ENCODE data around the gene MECP2.

DNA sequence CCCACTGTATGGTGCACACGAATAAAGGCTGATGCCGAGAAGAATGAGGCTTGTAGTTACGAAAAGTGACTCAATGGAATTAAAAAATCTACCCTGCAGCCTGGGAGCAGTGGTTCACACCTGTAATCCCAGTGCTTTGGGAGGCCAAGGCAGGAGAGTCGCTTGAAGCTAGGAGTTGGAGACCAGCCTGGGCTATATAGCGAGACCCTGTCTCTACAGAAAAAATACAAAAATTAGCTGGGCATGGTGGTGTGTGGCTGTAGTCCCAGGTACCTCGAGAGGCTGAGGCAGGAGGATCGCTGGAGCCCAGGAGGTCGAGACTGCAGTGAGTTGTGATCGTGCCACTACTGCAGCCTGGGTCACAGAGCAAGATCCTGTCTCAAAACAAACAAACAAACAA, 34.8 kb upstream of the MECP2 start:
- TF ChIP-seq, protein P1, sequence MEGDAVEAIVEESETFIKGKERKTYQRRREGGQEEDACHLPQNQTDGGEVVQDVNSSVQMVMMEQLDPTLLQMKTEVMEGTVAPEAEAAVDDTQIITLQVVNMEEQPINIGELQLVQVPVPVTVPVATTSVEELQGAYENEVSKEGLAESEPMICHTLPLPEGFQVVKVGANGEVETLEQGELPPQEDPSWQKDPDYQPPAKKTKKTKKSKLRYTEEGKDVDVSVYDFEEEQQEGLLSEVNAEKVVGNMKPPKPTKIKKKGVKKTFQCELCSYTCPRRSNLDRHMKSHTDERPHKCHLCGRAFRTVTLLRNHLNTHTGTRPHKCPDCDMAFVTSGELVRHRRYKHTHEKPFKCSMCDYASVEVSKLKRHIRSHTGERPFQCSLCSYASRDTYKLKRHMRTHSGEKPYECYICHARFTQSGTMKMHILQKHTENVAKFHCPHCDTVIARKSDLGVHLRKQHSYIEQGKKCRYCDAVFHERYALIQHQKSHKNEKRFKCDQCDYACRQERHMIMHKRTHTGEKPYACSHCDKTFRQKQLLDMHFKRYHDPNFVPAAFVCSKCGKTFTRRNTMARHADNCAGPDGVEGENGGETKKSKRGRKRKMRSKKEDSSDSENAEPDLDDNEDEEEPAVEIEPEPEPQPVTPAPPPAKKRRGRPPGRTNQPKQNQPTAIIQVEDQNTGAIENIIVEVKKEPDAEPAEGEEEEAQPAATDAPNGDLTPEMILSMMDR (IDR thresholded peaks at IDR 0.05): no peak
- TF ChIP-seq POLR2A (IDR thresholded peaks at IDR 0.05): no peak

Measured in lower leg skin (tissue), 3 donors.